ENCODE data around the gene SYNGR2.

GRCh38 chr17:78206298-78206697 lies 37.9 kb downstream of the SYNGR2 start:
- TF ChIP-seq POLR2AphosphoS5 (IDR thresholded peaks at IDR 0.05) = no peak
- TF ChIP-seq CTCF (IDR thresholded peaks at IDR 0.05) = peak in 1 of 3 experiments; percentile 10
- no peak for TF ChIP-seq POLR2A (IDR thresholded peaks at IDR 0.05; ENCODE audit: low read depth)
- no peak for TF ChIP-seq EP300 (IDR thresholded peaks at IDR 0.05)
